RWPE2 (cell line): ENCODE results near the gene PADI3.

Experiments used
- ATAC-seq: fragments of 200-7000 bp; cut with Tn5 transposase; 3 replicates; pipeline ENCODE4 v1.9.1; 2021; ENCODE audit warnings: low read depth
- DNase-seq: peaks from one replicate; pipeline ENCODE4 v3.0.0-alpha.2; 2020; ENCODE audit warnings: low spot score
- H3K27ac ChIP-seq: fragments of 450-650 bp; 2 replicates; pipeline ENCODE4 v1.5.1; 2017; ENCODE audit warnings: mild to moderate bottlenecking; ENCODE audit not compliant: poor library complexity, severe bottlenecking
- H3K27me3 ChIP-seq: fragments of 250-450 bp; sonication (Bioruptor Pico); 2 replicates; pipeline ENCODE4 v1.5.1; 2021; ENCODE audit warnings: mild to moderate bottlenecking, moderate library complexity; ENCODE audit not compliant: insufficient read depth, poor library complexity, severe bottlenecking
- H3K36me3 ChIP-seq: fragments of 250-450 bp; sonication (Bioruptor Pico); 2 replicates; pipeline ENCODE4 v1.5.1; 2020; ENCODE audit warnings: low read depth, mild to moderate bottlenecking, moderate library complexity
- H3K4me1 ChIP-seq: fragments of 250-450 bp; sonication (Bioruptor Pico); 2 replicates; pipeline ENCODE4 v1.5.1; 2021; ENCODE audit warnings: mild to moderate bottlenecking, moderate library complexity; ENCODE audit not compliant: insufficient read depth, poor library complexity, severe bottlenecking
- H3K4me3 ChIP-seq: fragments of 250-450 bp; sonication (Bioruptor Pico); 2 replicates; pipeline ENCODE4 v1.5.1; 2021; ENCODE audit warnings: mild to moderate bottlenecking, moderate library complexity; ENCODE audit not compliant: severe bottlenecking
- H3K9me3 ChIP-seq: fragments of 250-450 bp; sonication (Bioruptor Pico); 2 replicates; pipeline ENCODE4 v1.5.1; 2021; ENCODE audit warnings: mild to moderate bottlenecking, moderate library complexity; ENCODE audit not compliant: severe bottlenecking
- CTCF ChIP-seq: fragments of 450-650 bp; IDR thresholded peaks from one replicate; pipeline ENCODE4 v1.5.1; 2017; ENCODE audit warnings: mild to moderate bottlenecking, moderate library complexity; ENCODE audit not compliant: poor library complexity, severe bottlenecking

The PADI3 gene

GRCh38 chr1:17232759-17233661, 15.9 kb upstream of the PADI3 start:
- DNase-seq: peak; percentile 85
- Histone ChIP-seq H3K4me1 (peaks cover 41% of the 10 kb centered on the region), H3K27ac (peak overlapping the region; percentile 100), H3K4me3 (no peak overlapping the region), H3K27me3 (no peaks in the 10 kb centered on the region), H3K9me3 (no peaks in the 10 kb centered on the region), H3K36me3 (no peaks in the 10 kb centered on the region)
- peak; percentile 66 for ATAC-seq
- TF ChIP-seq CTCF: no peak

- ATAC-seq: peak; percentile 79
- H3K4me1 ChIP-seq: peaks cover 41% of the 10 kb centered on the region
- DNase-seq: peak; percentile 99
Observed at GRCh38 chr1:17233675-17234320, 15.1 kb upstream of the PADI3 start.

GRCh38 chr1:17234405-17234804, 14.5 kb upstream of the PADI3 start:
- Histone ChIP-seq H3K4me3 (no peak overlapping the region), H3K9me3 (no peaks in the 10 kb centered on the region), H3K4me1 (peaks cover 37% of the 10 kb centered on the region), H3K36me3 (no peaks in the 10 kb centered on the region), H3K27me3 (no peaks in the 10 kb centered on the region), H3K27ac (peak overlapping the region; percentile 100)
- ATAC-seq: no peak
- DNase-seq: no peak
- TF ChIP-seq CTCF: no peak

More at GRCh38 chr1:17233675-17234320, 15.1 kb upstream of the PADI3 start:
- no peaks in the 10 kb centered on the region for H3K9me3 ChIP-seq
- peak overlapping the region; percentile 100 for H3K27ac ChIP-seq
- no peaks in the 10 kb centered on the region for H3K27me3 ChIP-seq
- no peak overlapping the region for H3K4me3 ChIP-seq
- no peak for TF ChIP-seq CTCF
- no peaks in the 10 kb centered on the region for H3K36me3 ChIP-seq

- H3K27ac ChIP-seq: peak overlapping the region; percentile 100
- no peaks in the 10 kb centered on the region for H3K9me3 ChIP-seq
- no peak overlapping the region for H3K4me3 ChIP-seq
- peaks cover 33% of the 10 kb centered on the region for H3K4me1 ChIP-seq
- no peaks in the 10 kb centered on the region for H3K27me3 ChIP-seq
- no peak for TF ChIP-seq CTCF
- no peak for ATAC-seq
- DNase-seq: no peak
- H3K36me3 ChIP-seq: no peaks in the 10 kb centered on the region
Observed at GRCh38 chr1:17235135-17235885, 13.6 kb upstream of the PADI3 start.
